Stimulated activated CD4-positive, alpha-beta T cell treated with anti-CD3 and anti-CD28 coated beads, Interleukin-12 subunit alpha, Interleukin-12 subunit beta, amount 100 ng/mL, for 48 hours (primary cell): Measurements from ENCODE around the gene CSN2.
"Not testable (repeated sequence)": the region's sequence is repeated elsewhere in the genome, so short reads cannot be mapped to it uniquely, and the experiment has no call there.

ENCODE experiments used
- DNase-seq, 3 donors: peaks; one replicate each; pipeline ENCODE4 v3.0.0-alpha.2; 2020; ENCODE audit warnings: low read depth in 2 of 3, low spot score in 1 of 3

Gene CSN2, protein sequence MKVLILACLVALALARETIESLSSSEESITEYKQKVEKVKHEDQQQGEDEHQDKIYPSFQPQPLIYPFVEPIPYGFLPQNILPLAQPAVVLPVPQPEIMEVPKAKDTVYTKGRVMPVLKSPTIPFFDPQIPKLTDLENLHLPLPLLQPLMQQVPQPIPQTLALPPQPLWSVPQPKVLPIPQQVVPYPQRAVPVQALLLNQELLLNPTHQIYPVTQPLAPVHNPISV

DNA sequence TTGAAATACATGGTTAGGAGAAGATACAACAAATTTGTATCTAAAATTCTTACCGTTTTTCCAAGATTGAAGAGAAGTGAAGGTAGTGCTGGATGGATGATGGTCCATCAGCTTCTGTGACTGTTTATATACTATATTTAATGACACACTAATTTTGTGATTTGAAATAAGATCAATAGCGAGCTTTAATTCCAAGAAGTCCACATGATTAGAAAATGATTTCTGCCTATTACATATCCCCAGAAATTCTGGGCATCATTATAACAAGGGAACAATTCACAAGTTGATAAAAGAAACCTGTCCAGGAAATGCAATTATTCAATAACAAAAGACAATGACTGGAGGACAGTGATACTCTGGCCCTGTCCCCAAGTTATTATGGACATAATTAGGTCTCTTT lies at the start of gene CSN2:
Gene CSN2, minus strand, starts transcription at position 101 of the 400 bp plus-strand sequence. CDS start 4,733 bp downstream, outside the sequence.
- DNase-seq = no peak

DNA sequence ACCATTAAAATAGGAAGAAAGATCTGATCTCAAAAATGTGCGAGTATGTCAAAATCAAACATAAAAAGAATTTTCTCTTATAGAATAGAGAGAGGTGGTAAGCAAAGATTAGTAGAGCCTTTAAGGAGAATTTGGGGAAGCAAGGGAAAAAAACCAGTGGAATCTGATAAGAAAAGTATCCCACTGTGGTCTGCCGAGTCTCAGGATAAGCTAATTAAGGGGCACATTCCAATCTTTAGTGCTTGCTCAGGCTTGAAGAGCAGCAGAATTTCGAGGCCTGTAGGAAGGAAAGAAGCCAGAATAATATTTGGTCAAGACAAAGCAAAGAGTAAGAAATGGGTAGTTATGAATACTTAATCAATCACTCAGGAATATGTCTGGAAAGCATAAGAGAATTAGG lies 43.2 kb upstream of the CSN2 start:
- no peak for DNase-seq

DNA sequence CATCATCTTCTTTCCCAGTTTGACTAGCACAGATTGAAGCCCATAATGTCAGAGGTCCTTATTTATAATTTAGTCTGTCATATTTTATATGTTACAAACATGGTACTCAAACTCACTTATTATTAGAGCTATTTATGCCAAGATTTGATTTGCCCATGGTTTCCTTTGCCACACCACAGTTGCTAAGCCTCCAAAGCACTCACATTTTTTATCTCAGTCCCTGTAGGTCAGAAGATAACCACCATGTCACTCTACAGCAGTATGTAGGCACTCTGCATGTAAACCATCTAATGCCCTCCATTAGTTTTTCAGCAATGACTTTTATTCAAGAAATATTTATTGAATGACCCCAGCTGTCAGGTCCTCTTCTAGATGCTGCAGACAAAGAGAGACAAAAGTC lies 37.0 kb upstream of the CSN2 start:
- no peak for DNase-seq

DNA sequence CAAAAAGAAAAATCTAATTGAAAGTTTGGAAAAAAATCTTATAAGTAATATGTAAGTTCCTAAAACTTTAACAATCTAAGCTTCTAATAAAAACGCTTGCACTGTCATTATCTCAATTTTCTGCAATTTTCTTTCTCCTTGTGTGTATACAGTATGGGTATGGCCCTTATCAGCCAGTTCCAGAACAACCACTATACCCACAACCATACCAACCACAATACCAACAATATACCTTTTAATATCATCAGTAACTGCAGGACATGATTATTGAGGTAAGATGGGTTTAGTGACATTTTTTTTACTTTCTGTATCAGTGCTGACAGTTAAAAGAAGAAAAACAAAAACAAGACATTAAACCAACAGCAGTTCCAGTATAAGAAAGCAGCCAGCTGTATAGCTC lies 35.2 kb upstream of the CSN2 start:
- DNase-seq = no peak

DNA sequence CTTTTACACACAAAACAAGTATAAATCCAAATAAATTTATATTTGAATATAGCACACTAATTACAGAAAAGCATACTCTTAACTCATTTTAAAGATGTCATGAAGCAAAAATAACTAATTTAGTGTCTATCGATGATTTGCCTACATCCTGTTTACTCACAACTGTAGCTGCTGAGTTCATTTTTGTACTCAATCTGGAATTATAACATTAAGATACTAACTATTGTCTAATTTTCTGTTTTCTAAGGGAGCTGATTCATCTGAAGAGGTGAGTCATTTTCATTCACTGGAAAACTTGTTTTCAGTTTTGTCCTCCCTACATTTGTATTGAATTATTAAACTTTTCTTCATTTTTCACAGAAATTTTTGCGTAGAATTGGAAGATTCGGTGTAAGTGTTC lies 33.9 kb upstream of the CSN2 start:
- DNase-seq = no peak

DNA sequence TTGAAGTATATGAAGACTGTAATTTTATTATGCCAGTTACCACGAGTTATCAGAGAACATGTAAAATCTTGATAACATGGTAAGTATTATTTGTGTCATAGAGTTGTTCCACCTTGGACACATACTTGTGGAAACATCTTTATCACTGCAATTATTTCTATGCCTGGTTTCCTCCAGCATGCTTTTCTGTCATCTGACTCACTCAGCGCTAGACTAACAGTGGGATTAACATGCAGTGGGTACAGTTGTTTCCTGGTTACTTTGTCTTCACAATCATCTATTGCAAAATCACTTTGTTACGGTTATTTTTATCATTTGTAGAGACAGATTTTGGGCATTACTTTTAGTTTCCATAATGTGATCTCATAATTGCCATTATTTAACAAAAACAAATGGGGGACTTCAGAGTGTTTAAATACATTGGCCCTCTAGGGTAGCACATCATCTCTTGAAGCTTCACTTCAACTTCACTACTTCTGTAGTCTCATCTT lies 30.0 kb upstream of the CSN2 start, which contains the start of gene STATH:
Gene STATH, plus strand, starts transcription at position 441 of the 491 bp plus-strand sequence. CDS start 2,472 bp downstream, outside the sequence.
- DNase-seq = no peak

DNA sequence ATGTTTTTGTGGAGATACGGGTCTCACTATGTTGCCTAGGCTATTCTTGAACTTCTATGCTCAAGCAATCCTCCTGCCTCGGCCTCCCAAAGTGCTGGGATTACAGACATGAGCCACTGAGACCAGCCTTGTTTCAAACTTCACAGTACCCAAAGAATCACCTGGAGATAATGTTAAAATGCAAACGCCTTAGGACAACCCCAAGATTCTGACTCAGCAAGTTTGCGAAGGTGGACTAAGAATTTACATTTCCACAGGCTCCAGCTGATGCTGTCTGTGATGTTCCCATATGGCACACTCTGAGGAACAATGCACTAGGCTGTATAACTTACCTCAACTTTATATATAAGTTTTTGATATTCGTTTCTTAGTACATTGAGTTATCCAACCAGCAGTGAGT lies 29.3 kb upstream of the CSN2 start:
- DNase-seq = no peak

DNA sequence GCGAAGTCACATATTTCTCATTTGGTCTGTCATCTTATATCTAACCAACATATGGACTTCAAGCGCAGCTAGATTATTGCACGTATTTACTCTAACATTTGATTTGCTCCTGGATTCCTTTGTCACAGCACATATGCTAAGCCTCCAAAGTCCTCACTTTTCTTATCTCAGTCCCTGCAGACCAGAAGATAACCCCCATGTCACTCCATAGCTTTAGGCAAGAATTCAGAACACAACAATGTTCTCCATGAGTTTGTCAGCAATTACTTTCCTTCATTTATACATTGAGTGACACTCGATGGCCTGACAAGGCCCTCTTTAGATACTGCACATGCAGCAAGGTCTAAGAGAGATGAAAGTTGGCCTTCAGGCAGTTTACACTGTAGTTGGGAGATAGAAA lies 25.5 kb upstream of the CSN2 start:
- DNase-seq = no peak

DNA sequence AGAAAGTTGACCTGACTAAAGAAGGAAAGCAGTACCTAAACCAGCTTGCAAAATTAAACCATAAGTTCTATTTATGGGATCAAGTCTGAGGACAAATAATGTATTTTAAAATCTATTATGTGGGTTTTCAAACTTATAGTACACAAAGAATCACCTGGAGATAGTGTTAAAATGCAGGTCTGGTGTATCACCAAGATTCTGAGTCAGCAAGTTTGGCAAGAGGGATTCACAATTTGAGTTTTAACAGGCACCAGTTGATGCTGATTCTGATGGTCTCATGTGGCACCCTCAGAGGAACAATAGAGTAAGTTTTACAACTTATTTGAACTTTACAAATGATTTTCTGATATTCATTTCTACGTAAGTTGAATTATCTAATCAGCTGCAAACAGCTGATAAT lies 21.1 kb upstream of the CSN2 start:
- no peak for DNase-seq

DNA sequence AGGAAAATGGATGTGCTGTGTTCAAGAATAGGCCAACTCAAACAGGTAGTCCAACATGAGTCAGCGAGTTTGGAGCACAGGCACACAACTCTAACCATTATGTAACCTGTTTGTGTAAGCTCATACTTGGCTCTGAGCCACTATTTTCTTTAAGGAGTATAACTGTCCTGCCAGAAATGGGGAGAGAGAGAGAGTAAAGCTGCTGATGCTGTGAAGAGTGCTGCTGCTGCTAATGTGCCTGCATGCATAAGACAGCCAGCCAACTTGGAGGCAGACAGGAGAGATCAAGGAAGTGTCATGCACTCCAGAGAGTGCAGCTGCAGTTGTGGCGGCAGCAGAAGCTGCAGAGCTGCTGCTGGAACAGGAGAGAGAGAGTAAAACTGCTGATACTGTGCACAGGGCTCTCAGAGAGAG lies 18.5 kb upstream of the CSN2 start:
- no peak for DNase-seq

DNA sequence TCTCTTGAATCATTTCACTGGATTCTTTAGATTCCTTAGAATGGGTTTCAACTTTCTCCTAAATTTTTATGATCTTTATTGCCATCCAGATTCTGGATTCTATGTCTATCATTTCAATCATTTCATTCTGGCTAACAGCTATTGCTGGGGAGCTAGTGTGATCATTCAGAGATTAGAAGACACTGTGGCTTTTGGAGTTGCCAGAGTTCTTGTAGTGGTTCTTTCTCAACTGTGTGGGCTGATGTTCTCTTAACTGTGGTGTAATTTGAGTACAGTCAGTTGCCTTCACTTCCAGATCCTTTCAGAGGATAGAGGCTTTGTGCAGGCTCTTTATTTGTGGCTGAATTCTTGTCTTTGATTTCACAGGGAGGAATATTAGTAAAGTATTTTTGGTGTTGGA lies 12.1 kb upstream of the CSN2 start:
- DNase-seq = no peak

DNA sequence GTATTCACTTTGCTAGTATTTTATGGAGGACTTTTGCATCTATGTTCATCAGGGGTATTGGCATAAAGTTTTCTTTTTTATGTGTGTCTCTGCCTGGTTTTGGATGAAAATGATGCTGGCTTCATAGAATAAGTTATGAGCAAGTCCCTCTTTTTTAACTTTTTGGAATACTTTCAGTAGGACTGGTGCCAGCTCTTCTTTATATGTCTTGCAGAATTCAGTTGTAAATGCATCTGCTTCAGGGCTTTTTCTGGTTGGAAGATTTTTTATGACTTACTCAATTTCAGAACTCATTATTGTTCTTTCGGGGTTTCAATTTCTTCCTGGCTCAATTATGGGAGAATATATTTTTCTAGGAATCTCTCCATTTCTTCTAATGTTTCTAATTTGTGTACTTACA lies 9.1 kb upstream of the CSN2 start:
- DNase-seq = no peak

DNA sequence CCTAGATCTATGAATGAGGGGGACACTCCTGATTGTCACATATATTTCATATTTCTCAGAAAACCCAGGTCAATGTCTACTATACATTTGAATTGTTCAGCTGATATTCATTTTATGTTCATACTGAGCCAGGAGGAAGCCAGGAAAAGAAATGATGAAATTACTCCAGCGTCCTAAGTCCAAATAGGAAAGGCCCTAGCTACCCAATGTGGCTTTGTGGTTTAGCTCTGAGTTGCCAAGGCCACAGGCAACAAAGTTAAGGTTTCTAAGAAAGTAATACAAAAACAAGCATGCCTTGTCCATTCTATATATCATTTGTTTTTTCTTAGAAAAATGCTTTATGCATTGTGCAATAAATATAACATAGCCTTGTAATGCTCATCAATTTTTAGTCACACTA lies 4.5 kb upstream of the CSN2 start:
- no peak for DNase-seq

DNA sequence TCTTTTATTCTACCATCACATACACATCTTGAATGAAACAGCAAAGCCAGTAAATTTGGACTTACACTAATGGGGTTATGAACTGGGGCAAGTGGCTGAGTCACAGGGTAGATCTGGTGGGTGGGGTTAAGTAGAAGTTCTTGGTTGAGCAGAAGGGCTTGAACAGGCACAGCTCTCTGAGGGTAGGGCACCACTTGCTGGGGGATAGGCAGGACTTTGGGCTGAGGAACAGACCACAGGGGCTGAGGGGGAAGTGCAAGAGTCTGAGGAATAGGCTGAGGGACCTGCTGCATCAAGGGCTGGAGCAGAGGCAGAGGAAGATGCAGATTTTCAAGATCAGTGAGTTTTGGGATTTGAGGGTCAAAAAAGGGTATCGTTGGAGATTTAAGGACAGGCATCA lies 8.3 kb downstream of the CSN2 start:
- no peak for DNase-seq

DNA sequence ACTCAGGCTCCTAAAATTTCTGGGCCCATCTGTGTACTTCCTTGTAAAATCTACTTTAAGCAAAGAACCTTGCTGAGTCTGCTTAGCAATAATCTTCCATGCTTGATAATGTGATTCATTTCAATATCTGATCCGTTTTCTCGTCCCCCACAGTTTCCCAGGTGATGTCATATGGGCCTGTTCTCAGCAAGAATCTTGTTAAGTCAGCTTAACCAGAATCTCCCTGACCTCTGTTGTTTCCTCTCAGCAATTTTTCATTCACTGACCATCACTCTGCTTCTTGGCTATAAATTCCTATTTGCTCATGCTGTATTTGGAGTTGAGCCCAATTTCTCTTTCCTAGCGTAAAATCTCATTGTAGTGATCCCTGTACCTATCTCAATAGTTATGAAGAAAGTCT lies 13.9 kb downstream of the CSN2 start:
- DNase-seq = no peak

DNA sequence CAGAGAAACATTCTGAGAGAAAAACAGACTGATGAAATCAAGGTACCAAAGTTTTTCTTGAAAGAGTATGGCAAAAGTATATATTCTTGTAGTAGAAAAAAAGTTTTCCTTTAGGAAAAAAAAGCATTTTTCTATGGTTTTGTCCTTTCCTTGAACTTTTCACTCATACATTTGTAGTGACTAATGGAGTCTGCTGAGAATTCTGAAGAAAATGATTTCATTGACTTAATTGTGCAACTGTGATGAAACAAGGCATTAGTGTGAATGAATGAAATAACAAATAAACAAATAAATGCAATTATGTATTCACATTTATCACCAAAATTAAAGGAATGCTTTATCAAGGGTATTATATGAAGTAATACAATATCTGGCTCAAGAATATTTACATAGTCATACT lies 29.0 kb downstream of the CSN2 start:
- DNase-seq = no peak

DNA sequence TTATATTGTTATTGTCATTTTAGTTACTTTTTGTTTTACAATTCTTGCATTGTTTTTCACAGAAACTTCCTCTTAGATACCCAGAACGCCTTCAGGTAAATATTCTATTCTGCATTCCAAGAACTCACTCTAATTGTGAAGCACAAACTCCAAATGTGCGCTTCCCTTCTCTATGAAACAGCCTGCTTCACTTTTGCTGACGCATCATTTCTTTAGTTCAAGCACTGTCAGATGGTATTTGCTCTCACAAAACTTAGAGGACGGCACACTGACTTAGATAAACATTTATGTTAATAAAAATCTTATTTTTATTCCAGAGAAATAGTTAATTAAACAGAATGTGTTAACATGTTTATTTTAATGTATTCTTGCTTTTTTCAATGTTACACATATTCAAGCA lies 31.4 kb downstream of the CSN2 start:
- DNase-seq = no peak

DNA sequence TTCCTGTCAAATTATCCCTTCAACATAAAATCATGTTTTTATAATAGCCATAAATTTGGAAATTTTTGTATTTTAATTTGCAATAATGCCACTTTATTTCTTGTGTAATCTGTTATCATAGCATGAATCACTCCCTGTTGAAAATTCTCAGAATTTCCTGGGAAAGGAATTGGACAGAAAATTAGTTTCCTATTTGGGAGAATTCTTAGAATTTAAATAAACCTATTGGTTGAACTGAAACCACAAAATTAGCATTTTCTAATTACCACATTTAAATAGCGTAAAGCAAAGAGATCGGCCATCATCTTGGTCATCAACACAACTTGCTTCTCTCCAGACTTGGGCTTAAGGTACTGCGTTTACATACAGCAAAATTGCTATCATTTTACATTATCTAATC lies 34.8 kb downstream of the CSN2 start, which contains the start of gene CSN1S1:
Gene CSN1S1, plus strand, starts transcription at position 301 of the 400 bp plus-strand sequence. CDS start 1,488 bp downstream, outside the sequence.
- no peak for DNase-seq

DNA sequence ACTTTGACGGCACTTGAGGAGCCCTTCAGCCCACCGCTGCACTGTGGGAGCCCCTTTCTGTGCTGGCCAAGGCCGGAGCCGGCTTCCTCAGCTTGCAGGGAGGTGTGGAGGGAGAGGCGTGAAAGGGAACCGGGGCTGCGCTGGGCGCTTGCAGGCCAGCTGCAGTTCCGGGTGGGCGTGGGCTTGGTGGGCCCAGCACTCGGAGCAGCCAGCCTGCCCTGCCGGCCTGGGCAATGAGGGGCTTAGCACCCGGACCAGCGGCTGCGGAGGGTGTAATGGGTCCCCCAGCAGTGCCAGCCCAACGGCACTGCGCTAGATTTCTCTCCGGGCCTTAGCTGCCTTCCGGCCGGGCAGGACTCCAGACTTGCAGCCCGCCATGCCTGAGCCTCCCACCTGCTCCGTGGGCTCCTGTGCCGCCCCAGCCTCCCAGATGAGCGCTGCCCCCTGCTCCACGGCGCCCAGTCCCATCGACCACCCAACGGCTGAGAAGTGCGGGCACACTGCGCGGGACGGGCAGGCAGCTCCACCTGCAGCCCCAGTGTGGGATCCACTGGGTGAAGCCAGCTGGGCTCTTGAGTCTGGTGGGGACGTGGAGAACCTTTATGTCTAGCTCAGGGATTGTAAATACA lies 41.6 kb downstream of the CSN2 start:
- not testable (repeated sequence) for DNase-seq

DNA sequence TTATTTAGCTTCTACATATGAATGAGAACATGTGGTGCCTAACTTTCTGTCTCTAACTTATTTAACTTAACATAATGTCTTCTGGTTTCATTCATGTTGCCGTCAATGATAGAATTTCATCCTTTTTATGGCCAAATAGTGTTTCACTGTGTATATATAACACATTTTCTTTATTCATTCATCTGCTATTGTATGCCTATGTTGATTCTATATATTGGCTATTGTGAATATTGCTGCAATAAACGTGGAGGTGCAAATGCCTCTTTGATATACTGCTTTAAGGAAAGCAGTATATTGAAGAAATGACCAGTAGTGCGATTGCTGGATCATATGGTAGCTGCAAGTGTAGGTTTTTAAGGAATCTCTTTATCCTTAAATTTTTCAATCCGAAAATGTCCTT lies 44.7 kb downstream of the CSN2 start:
- no peak for DNase-seq

DNA sequence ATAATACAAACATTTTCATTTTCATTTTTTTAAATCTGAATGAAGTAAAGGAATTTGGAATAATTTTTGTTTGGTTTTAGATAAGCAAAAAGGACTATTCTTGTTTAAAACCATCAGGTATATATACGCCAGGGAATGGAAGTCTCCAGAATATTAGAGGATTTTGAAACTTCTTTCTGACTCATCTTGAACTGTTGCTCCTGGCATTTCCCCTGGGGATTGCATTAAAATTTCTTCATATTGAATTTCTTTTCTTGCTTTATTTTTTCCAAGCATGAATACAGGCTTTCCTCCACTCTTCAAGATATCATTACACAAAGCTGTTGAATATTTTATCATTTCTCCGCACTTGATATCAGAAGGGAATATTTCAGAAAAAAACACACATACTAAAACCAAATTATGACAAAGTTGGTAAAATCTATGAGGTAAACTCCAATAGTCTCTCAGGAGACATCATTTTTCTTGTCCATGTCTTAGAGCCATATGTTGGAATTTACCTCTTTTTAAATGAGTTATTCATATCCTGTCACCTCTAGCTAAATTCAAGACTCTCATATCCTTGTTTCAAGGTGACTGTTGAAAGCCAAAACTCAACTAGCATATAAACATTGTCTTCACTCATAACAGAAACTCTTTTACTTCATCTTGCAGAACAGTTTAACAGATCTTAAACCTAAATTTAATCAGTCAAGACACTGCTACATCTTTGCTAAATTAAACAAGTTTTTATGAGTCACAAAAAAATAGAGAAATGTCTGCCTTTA lies 55.3 kb downstream of the CSN2 start:
- no peak for DNase-seq

DNA sequence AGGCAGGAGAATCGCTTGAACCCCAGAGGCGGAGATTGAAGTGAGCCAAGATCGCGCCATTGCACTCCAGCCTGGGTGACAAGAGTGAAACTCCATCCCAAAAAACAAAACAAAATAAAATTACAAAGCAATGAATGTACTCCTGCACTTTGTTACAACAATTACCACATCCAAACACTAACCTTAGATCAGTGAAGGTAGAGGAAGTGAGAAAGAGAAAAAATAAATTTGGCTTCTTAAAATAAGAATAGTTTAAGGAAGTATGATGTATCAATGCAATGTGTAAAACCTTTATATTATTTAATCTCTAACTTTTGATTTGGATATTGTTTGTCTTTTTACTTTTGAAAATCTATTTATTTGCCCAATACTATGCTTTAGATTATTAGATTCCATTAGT lies 56.3 kb downstream of the CSN2 start:
- no peak for DNase-seq
